Stimulated activated CD8-positive, alpha-beta memory T cell treated with anti-CD3 and anti-CD28 coated beads, Interleukin-4, amount 100 ng/mL, for 1 hour (primary cell): ENCODE measurements around the gene CLCN2.

Source experiments
- DNase-seq, 2 donors: peaks; one replicate each; pipeline ENCODE4 v3.0.0-alpha.2; 2020; ENCODE audit warnings: low read depth in 2 of 2, low spot score in 1 of 2

CLCN2 gene

GRCh38 chr3:184332370-184333090 is 28.9 kb downstream of the CLCN2 start:
- DNase-seq = no peak

- no peak for DNase-seq
Observed at GRCh38 chr3:184328516-184328915, 32.9 kb downstream of the CLCN2 start.

- DNase-seq = no peak
Observed at GRCh38 chr3:184327171-184327570, 34.2 kb downstream of the CLCN2 start.

DNA sequence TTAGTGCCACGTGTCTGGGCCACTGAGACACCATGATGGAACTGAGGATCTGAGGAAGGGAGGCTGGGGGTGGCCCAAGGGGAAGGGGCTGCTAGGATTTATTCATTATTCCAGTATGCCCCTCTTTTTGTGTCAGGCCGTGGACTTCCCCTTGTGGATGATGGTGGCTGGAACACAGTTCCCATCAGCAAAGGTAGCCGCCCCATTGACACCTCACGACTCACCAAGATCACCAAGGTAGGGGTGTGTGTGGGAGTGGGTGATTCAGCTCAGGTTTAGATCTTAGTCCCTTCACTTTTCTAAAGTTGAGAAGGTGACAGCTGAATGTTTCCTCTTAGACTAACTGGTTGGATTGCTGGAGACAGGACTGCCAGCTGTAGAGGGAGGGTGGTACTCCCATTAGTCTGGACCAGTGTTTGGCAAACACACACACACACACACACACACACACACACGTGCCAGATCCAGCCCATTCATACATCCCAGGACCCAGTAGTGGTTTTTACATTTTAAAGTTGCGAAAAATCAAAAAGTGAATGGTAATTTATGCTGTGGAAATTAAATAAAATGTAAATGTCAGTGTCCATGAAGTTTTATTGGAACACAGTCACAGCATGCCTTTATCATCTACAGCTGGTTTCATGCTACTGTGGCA is 35.6 kb downstream of the CLCN2 start:
- DNase-seq = no peak

GRCh38 chr3:184325269-184325668 is 36.1 kb downstream of the CLCN2 start:
- DNase-seq = no peak

DNA sequence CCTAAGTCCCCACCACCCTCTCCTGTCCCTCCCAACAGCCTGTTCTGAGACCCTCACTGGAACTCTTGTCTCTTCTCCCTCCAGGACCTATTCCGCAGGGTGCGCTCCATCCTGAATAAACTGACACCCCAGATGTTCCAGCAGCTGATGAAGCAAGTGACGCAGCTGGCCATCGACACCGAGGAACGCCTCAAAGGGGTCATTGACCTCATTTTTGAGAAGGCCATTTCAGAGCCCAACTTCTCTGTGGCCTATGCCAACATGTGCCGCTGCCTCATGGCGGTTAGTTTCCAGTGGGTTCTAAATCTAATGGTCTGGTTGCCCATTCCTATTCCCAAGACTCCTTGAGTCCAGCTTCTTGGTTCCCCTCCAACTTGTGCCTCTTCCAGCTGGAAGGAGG is 37.7 kb downstream of the CLCN2 start:
- DNase-seq = no peak

DNA sequence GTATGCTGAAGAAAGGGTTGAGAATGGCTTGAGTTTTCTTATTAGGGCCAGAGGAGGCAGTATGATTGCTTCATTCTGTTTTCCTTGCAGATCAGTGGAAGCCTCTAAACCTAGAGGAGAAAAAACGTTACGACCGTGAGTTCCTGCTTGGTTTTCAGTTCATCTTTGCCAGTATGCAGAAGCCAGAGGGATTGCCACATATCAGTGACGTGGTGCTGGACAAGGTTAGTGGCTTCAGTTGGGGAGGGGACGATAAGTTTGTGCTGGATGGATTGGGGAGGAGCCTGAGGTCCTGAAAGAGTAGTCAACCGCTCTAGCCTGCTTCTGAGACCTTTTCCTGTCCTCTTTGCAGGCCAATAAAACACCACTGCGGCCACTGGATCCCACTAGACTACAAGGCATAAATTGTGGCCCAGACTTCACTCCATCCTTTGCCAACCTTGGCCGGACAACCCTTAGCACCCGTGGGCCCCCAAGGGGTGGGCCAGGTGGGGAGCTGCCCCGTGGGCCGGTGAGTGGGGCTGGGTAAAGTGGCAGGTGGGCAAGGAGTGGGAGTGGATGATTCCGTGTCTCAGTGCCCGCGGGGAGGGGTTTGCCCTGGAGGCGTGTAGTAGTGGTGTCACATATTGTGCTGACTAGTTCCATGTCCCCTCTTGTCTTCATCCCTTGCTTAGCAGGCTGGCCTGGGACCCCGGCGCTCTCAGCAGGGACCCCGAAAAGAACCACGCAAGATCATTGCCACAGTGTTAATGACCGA is 38.5 kb downstream of the CLCN2 start:
- no peak for DNase-seq

- no peak for DNase-seq
Observed at GRCh38 chr3:184321666-184322065, 39.7 kb downstream of the CLCN2 start.

DNA sequence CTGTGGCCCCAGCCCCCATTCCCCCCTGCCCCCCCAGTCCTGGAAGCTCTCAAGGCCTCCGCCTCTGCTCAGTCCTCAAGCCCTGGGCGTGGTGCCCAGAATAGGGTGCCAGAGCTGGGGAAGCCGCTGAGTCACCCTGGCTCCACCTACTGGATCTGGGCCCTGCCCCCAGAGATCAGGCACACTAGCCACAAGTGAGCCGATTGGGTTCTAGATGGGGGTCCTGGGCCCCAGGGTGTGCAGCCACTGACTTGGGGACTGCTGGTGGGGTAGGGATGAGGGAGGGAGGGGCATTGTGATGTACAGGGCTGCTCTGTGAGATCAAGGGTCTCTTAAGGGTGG is 41.3 kb downstream of the CLCN2 start:
- DNase-seq = no peak

GRCh38 chr3:184317201-184317600 is 44.2 kb downstream of the CLCN2 start:
- DNase-seq = no peak

DNA sequence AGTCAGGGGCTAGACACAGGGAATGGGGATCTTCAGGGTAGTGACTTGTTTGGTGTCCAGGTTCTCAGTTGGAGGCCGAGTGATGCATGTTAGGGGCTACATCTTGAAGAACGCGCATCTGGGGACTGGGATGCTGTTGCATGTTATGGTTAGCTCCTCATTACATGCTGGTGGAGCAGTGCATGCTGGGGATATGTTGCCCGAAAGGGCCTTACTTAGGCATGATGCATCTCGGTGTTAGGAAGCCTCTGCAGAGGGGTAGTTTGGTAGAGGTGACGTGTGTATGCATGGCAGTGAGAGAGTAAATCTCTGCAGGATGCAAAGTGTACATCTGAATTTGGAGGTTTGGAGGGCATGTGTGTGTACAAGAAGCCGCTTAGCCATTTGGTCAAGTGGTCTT is 44.6 kb downstream of the CLCN2 start:
- no peak for DNase-seq

GRCh38 chr3:184315871-184316661 is 45.3 kb downstream of the CLCN2 start:
- no peak for DNase-seq

- no peak for DNase-seq
Observed at GRCh38 chr3:184315543-184315867, 45.9 kb downstream of the CLCN2 start.

- DNase-seq = peak in 1 of 2 donors; percentile 45
Observed at GRCh38 chr3:184314700-184315542, 46.5 kb downstream of the CLCN2 start.

DNA sequence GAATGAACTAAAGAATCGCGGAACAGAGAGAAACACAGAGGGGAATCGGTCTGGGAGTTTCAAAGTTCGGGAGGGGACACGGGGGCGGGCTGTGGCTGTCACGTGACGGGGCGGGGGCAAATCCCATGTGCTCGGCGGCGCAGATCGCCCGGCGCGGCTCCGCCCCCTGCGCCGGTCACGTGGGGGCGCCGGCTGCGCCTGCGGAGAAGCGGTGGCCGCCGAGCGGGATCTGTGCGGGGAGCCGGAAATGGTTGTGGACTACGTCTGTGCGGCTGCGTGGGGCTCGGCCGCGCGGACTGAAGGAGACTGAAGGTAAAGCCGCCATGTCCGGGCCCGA is 47.1 kb downstream of the CLCN2 start, which contains the start of gene EIF4G1:
EIF4G1 (plus strand) TSS at position 244 of the 337 bp plus-strand sequence. CDS start 1,191 bp downstream, outside the sequence.
- peak; percentile 84 to 88 for DNase-seq

- no peak for DNase-seq
Observed at GRCh38 chr3:184311633-184312032, 49.8 kb downstream of the CLCN2 start.

DNA sequence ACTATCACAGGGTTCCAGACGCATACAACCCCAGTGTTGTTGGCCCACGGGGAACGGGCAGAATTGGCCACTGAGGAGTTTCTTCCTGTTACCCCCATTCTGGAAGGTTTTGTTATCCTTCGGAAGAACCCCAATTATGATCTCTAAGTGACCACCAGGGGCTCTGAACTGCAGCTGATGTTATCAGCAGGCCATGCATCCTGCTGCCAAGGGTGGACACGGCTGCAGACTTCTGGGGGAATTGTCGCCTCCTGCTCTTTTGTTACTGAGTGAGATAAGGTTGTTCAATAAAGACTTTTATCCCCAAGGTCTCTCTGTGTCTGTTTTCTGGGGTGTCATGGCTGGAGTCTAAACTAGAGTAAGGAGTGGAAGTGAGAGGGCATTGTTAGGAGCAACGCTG is 52.7 kb downstream of the CLCN2 start:
- no peak for DNase-seq

GRCh38 chr3:184307915-184308314 is 53.5 kb downstream of the CLCN2 start:
- no peak for DNase-seq

DNA sequence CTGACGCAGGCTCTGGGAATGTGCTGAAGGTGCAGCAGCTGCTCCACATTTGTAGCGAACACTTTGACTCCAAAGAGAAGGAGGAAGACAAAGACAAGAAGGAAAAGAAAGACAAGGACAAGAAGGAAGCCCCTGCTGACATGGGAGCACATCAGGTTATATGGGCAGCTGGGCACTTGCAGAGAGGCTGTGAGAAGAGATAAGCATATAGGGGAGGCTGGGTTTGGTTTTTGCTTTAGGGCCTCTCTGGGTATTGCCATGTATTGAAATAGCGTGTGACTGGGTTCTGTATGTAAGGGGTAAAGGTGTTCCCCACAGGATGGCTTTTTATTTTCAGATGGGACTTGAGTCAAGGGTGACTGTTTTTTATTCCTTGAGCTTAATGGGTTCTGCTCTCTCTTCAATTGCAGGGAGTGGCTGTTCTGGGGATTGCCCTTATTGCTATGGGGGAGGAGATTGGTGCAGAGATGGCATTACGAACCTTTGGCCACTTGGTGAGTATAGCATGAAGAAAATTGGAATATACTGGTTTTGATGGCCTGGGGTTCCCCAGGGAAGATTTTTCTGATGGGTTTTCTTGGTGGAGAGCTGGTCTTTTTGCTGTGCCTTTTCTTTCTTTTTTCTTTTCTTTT is 54.9 kb downstream of the CLCN2 start:
- no peak for DNase-seq

GRCh38 chr3:184305577-184305976 is 55.8 kb downstream of the CLCN2 start:
- no peak for DNase-seq
